Spleen (tissue), 11 donors: Measurements from ENCODE around the gene JSRP1. TPM values are rescaled to one million over a fixed set of nuclear protein-coding genes. Genes with fewer than 3 reads are reported as not detected.

ENCODE experiments used
- DNase-seq: peaks from one replicate; pipeline ENCODE4 v3.0.0-alpha.2; 2020
- H3K27ac ChIP-seq, 8 donors: fragments of 200-600 bp; sonication (generic) in 7 of 8; 1 replicate in 4 of 8; 2 replicates in 4 of 8; pipeline versions ENCODE4 v1.5.0 to v1.8.0; 2016 to 2021; ENCODE audit warnings: inconsistent platforms in 4 of 8, mild to moderate bottlenecking in 4 of 8, moderate library complexity in 1 of 8
- H3K27me3 ChIP-seq, 7 donors: fragments of 200-600 bp; sonication (generic) in 6 of 7; replicated peaks in 1 of 7; 1 replicate in 4 of 7; 2 replicates in 3 of 7; pipeline versions ENCODE4 v1.5.0 to v1.8.0; 2016 to 2021; ENCODE audit warnings: inconsistent platforms in 3 of 7, mild to moderate bottlenecking in 1 of 7
- H3K36me3 ChIP-seq, 6 donors: fragments of 200-600 bp; sonication (generic) in 5 of 6; 1 replicate in 4 of 6; 2 replicates in 2 of 6; pipeline versions ENCODE4 v1.5.0 to v1.8.0; 2016 to 2021; ENCODE audit warnings: inconsistent platforms in 2 of 6
- H3K4me1 ChIP-seq, 6 donors: fragments of 200-600 bp; sonication (generic) in 5 of 6; 1 replicate in 3 of 6; 2 replicates in 3 of 6; pipeline versions ENCODE4 v1.5.0 to v1.8.0; 2016 to 2021; ENCODE audit warnings: inconsistent platforms in 3 of 6
- H3K4me3 ChIP-seq, 8 donors: fragments of 200-600 bp; sonication (generic) in 7 of 8; 1 replicate in 4 of 8; 2 replicates in 4 of 8; pipeline versions ENCODE4 v1.5.0 to v1.8.0; 2016 to 2021; ENCODE audit warnings: inconsistent platforms in 4 of 8, mild to moderate bottlenecking in 4 of 8, moderate library complexity in 2 of 8
- H3K9me3 ChIP-seq, 8 donors: fragments of 200-600 bp; sonication (generic) in 7 of 8; 1 replicate in 4 of 8; 2 replicates in 4 of 8; pipeline versions ENCODE4 v1.5.0 to v1.8.0; 2016 to 2021; ENCODE audit warnings: inconsistent platforms in 4 of 8
- POLR2A ChIP-seq, 3 donors: fragments of 450-650 bp; IDR thresholded peaks; one replicate each; pipeline ENCODE4 v1.5.1; 2017; ENCODE audit warnings: antibody characterized with exemption in 3 of 3, mild to moderate bottlenecking in 1 of 3
- POLR2AphosphoS5 ChIP-seq, 3 donors: sonication (generic); formaldehyde crosslinking; IDR thresholded peaks; one replicate each; pipeline ENCODE4 v1.5.1; 2017; ENCODE audit warnings: antibody characterized with exemption in 3 of 3
- whole genome bisulfite sequencing, 5 donors: extraction: QIAGEN DNeasy Blood & Tissue Kit in 3 of 5; methylation state at CpG; one replicate each; pipeline versions ENCODE4 v1.1.5 to v1.1.7; 2013 to 2018; 5-methylcytosine and 5-hydroxymethylcytosine counted together
- intact Hi-C: fragments of 100-400 bp; cut with DNase I; formaldehyde crosslinking; loops from one replicate; pipeline ENCODE4 v1.15.0; 2023; ENCODE audit warnings: low total_unique reads
- polyA plus RNA-seq, 3 donors: library from polyadenylated mRNA; stranded (reverse); fragments of 200-250 nt; gene quantifications; one replicate each; pipeline ENCODE4 v1.2.1, GENCODE V29; 2013
- total RNA-seq, 7 donors: library from RNA; depleted of rRNA in 3 of 7; stranded (reverse); fragments of >200 nt in 3 of 7; fragmentation: NEBNext Ultra II Directional in 4 of 7; extraction: Animal tissue kit (Norgen Biotek cat#: 25700) in 4 of 7; gene quantifications; one replicate each; pipeline versions ENCODE4 v1.1.0 to v1.2.1, GENCODE V29; 2016 to 2021
- TF ChIP-seq, protein P1 (sequence below), 11 experiments: fragments of 200-600 bp in 7 of 11; fragments of 450-650 bp in 4 of 11; sonication (generic) in 4 of 11; IDR thresholded peaks in 8 of 11; conservative IDR thresholded peaks in 3 of 11; 1 replicate in 7 of 11; 2 replicates in 4 of 11; pipeline versions ENCODE4 v1.4.0 to v1.8.0; 2016 to 2021; ENCODE audit warnings: antibody characterized with exemption in 11 of 11, inconsistent platforms in 4 of 11, mild to moderate bottlenecking in 1 of 11
- donor health status: healthy with polysubstance abuse.
- donor health status: DM: no; HTN: no; CAD: no; lungs with moderate emphysema.
- donor health status: DM: no; HTN: no; CAD: no.
- donor health status: Bipolar disorder and iron deficiency.
- donor health status: healthy.
- donor health status: DM: no; HTN: no; CAD: no.
- donor health status: DM: yes; HTN: yes; CAD: no.

The JSRP1 gene
- total and polyA plus RNA-seq, 10 donors, result 1.2 to 4.8 (median 3.1) TPM

DNA sequence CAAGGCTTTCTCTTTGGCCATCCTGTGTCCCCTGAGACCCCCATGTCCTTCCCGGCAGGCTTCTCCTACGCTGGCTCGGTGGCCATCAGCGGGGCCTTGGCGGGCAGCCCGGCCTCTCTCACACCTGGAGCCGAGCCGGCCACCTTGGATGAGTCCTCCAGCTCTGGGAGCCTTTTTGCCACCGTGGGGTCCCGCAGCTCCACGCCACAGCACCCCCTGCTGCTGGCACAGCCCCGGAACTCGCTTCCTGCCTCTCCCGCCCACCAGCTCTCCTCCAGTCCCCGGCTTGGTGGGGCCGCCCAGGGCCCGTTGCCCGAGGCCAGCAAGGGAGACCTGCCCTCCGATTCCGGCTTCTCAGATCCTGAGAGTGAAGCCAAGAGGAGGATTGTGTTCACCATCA, 34.3 kb downstream of the JSRP1 start:
- H3K4me1 ChIP-seq, result peaks cover 0 to 46% (median 15%) of the 10 kb centered on the region in 6 donors
- intact Hi-C loops, result no loop called here
- H3K36me3 ChIP-seq, result peaks cover 0 to 100% (median 86%) of the 10 kb centered on the region in 6 donors
- TF ChIP-seq, protein P1, sequence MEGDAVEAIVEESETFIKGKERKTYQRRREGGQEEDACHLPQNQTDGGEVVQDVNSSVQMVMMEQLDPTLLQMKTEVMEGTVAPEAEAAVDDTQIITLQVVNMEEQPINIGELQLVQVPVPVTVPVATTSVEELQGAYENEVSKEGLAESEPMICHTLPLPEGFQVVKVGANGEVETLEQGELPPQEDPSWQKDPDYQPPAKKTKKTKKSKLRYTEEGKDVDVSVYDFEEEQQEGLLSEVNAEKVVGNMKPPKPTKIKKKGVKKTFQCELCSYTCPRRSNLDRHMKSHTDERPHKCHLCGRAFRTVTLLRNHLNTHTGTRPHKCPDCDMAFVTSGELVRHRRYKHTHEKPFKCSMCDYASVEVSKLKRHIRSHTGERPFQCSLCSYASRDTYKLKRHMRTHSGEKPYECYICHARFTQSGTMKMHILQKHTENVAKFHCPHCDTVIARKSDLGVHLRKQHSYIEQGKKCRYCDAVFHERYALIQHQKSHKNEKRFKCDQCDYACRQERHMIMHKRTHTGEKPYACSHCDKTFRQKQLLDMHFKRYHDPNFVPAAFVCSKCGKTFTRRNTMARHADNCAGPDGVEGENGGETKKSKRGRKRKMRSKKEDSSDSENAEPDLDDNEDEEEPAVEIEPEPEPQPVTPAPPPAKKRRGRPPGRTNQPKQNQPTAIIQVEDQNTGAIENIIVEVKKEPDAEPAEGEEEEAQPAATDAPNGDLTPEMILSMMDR (IDR thresholded peaks at IDR 0.05 in 8 of 11, conservative IDR thresholded peaks at IDR 0.05 in 3 of 11), result peak in 1 of 11 experiments; percentile 16
- no peak for TF ChIP-seq POLR2A (IDR thresholded peaks at IDR 0.05)
- no peak overlapping the region for H3K4me3 ChIP-seq
- H3K27me3 ChIP-seq, result no peaks in the 10 kb centered on the region
- H3K9me3 ChIP-seq, result no peaks in the 10 kb centered on the region
- DNase-seq, result no peak
- WGBS, 5 donors, result 86 to 92% (median 89%) methylated on average over 20 of the region's 20 CpGs
- peak overlapping the region in 3 of 8 donors; percentile 30 to 75 (median 42) for H3K27ac ChIP-seq

DNA sequence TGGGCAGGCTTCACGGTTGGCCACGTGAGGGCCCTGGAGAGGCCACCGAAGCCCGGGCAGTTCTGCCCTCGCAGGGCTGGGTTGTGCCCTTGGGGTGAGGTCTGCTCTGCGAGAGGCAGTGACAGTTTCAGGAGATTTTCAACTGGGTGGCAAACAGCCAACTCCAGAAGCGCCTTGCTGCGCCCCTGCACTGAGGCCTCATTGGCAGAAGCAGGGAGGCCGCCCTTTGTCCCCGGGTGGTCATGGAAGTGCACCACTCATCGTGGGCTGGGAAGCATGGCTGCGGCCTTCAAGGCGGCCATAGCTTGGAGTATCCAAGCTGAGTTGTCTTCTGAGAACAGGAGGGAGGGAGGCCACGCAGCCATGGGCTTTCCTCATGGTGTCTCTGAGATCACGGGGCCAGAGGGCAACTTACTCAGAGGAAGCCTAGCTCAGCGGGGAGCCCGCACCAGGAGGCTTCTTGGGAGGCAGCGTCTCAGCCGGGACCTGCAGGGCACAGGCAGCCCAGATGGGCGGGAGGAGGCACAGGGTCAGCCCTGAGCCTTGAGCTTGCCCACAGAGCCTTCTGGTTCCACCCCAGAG, 34.9 kb downstream of the JSRP1 start:
- no peaks in the 10 kb centered on the region for H3K27me3 ChIP-seq
- no peak overlapping the region for H3K4me3 ChIP-seq
- 84 to 92% (median 92%) methylated on average over 11 to 20 of the region's 20 CpGs for WGBS, 5 donors

DNA sequence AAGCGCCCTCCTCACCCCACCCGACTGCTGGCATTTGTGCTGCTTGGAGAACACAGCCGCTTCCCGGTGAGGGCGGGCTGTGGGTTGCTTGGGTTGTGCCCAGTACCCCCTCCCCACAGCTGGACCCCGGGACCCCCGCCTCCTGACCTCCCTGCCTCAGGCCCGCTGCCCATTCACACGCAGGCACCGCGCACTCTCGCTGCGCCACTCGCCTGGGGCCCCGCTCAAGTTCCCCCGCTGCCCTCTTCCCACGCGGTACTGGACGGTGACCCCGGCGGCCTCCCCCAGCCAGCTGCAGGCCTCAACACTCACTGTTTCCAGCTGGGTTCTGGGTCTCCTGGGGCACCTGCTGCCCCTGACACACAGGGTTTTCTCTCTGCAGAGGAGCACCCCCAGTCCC, 36.5 kb downstream of the JSRP1 start:
- intact Hi-C loops, result no loop called here
- Histone ChIP-seq H3K4me3 (no peak overlapping the region), H3K4me1 (peaks cover 0 to 44% (median 20%) of the 10 kb centered on the region in 6 donors), H3K27me3 (no peaks in the 10 kb centered on the region), H3K36me3 (peaks cover 0 to 100% (median 88%) of the 10 kb centered on the region in 6 donors), H3K27ac (no peak overlapping the region), H3K9me3 (no peaks in the 10 kb centered on the region)
- TF ChIP-seq, protein P1 (IDR thresholded peaks at IDR 0.05 in 8 of 11, conservative IDR thresholded peaks at IDR 0.05 in 3 of 11), result no peak
- TF ChIP-seq POLR2AphosphoS5 (IDR thresholded peaks at IDR 0.05) (peak in 1 of 3 donors; percentile 44), POLR2A (IDR thresholded peaks at IDR 0.05) (no peak)
- no peak for DNase-seq
- WGBS, 5 donors, result 95 to 97% (median 96%) methylated on average over 18 to 21 of the region's 21 CpGs

More for the DNA sequence above, 34.9 kb downstream of the JSRP1 start:
- no peak for DNase-seq
- Histone ChIP-seq H3K9me3 (no peaks in the 10 kb centered on the region), H3K27ac (peak overlapping the region in 3 of 8 donors; percentile 30 to 75 (median 42)), H3K4me1 (peaks cover 0 to 46% (median 15%) of the 10 kb centered on the region in 6 donors), H3K36me3 (peaks cover 0 to 100% (median 86%) of the 10 kb centered on the region in 6 donors)
- TF ChIP-seq, protein P1 (IDR thresholded peaks at IDR 0.05 in 8 of 11, conservative IDR thresholded peaks at IDR 0.05 in 3 of 11), result no peak
- TF ChIP-seq POLR2A (IDR thresholded peaks at IDR 0.05) (no peak), POLR2AphosphoS5 (IDR thresholded peaks at IDR 0.05) (peak in 2 of 3 donors; percentile 10 to 40)
- intact Hi-C loops, result no loop called here

DNA sequence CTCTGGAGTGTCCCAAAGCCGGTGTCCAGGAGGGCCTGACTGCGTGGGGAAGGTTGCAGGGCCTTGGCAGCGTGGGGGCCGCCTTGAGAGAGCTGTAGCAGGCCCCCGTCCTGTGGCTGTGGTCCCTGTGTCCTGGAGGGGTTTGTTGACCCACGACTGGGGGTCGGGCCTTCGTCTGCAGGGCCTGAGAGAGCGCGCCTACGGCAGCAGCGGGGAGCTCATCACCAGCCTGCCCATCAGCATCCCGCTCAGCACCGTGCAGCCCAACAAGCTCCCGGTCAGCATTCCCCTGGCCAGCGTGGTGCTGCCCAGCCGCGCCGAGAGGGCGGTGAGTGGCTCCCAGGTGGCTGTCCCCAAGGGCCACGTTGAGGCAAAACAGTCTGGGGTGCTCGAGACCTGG, 38.6 kb downstream of the JSRP1 start:
- 93 to 99% (median 96%) methylated on average over 10 to 22 of the region's 22 CpGs for WGBS, 5 donors

More for the DNA sequence above, 38.6 kb downstream of the JSRP1 start:
- Histone ChIP-seq H3K27ac (no peak overlapping the region), H3K4me1 (peaks cover 0 to 25% (median 3%) of the 10 kb centered on the region in 6 donors), H3K4me3 (no peak overlapping the region), H3K27me3 (no peaks in the 10 kb centered on the region), H3K9me3 (no peaks in the 10 kb centered on the region), H3K36me3 (peaks cover 0 to 100% (median 96%) of the 10 kb centered on the region in 6 donors)
- DNase-seq, result no peak
- intact Hi-C loops, result no loop called here
- TF ChIP-seq, protein P1 (IDR thresholded peaks at IDR 0.05 in 8 of 11, conservative IDR thresholded peaks at IDR 0.05 in 3 of 11), result no peak
- TF ChIP-seq POLR2AphosphoS5 (IDR thresholded peaks at IDR 0.05), result peak in 1 of 3 donors; percentile 31
